Lower leg skin (tissue), 3 donors: ENCODE results near the gene TLK2.
"Not testable (repeated sequence)": the region's sequence is repeated elsewhere in the genome, so short reads cannot be mapped to it uniquely, and the experiment has no call there.

Experiments
- POLR2A ChIP-seq, 2 donors: fragments of 450-650 bp; IDR thresholded peaks; one replicate each; pipeline ENCODE4 v1.6.1; 2016 to 2017; ENCODE audit warnings: antibody characterized with exemption in 2 of 2, mild to moderate bottlenecking in 1 of 2, moderate library complexity in 1 of 2
- TF ChIP-seq, protein P1 (sequence below), 3 donors: fragments of 450-650 bp; IDR thresholded peaks; one replicate each; pipeline ENCODE4 v1.5.1; 2016; ENCODE audit warnings: antibody characterized with exemption in 3 of 3, mild to moderate bottlenecking in 3 of 3, moderate library complexity in 2 of 3

DNA sequence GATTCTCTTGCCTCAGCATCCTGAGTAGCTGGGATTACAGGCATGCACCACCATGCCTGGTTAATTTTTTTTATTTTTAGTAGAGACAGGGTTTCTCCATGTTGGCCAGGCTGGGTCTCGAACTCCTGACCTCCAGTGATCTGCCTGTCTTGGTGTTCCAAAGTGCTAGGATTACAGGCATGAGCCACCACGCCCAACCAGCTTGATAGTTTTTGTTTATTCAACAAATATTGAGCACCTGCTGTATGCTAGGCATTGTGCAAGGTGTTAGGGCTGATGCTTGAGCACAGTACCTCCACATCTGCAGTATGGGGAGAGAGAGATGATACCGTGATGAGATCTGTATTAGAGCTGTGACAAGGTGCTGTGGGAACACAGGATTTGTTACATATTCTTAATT, 3.9 kb downstream of the TLK2 start:
- TF ChIP-seq, protein P1, sequence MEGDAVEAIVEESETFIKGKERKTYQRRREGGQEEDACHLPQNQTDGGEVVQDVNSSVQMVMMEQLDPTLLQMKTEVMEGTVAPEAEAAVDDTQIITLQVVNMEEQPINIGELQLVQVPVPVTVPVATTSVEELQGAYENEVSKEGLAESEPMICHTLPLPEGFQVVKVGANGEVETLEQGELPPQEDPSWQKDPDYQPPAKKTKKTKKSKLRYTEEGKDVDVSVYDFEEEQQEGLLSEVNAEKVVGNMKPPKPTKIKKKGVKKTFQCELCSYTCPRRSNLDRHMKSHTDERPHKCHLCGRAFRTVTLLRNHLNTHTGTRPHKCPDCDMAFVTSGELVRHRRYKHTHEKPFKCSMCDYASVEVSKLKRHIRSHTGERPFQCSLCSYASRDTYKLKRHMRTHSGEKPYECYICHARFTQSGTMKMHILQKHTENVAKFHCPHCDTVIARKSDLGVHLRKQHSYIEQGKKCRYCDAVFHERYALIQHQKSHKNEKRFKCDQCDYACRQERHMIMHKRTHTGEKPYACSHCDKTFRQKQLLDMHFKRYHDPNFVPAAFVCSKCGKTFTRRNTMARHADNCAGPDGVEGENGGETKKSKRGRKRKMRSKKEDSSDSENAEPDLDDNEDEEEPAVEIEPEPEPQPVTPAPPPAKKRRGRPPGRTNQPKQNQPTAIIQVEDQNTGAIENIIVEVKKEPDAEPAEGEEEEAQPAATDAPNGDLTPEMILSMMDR (IDR thresholded peaks at IDR 0.05) = not testable (repeated sequence)
- TF ChIP-seq POLR2A (IDR thresholded peaks at IDR 0.05) = not testable (repeated sequence)
